ENCODE results near the gene RAMP1. TPM values are rescaled to one million over a fixed set of nuclear protein-coding genes. Genes with fewer than 3 reads are reported as not detected.

Gene RAMP1
- total and polyA plus RNA-seq, 2 donors (not counting 1 experiment from before 2014, with no cell fraction given) = 15.7 TPM; not detected in 1

- POLR2A ChIA-PET = no interaction called here
These were observed 35.9 kb upstream of the RAMP1 start for GRCh38 chr2:237823544-237823943.

DNA sequence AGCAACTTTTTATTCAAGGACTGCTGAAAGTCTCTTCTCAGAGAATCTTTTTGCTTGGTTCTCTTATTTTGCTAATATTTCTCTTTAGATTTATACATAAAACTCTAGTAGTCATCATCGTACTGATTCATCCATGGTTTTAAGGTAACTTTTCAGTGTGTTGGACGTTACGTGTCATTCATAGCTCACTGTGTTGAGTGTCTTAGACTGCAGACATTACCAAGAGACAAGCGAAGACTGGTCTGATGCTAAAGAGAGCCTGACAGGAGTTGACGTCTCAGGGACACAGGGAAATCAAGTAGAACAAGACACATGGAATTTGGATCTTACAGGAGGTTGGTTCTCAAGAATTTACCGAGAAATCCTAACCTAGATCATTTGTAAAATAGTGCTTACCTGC lies 35.3 kb upstream of the RAMP1 start:
- no peak for TF ChIP-seq EZH2 (IDR thresholded peaks at IDR 0.05; ENCODE audit: borderline replicate concordance, insufficient read depth, low read depth, low read length, poor library complexity, severe bottlenecking)
- TF ChIP-seq, protein P1, sequence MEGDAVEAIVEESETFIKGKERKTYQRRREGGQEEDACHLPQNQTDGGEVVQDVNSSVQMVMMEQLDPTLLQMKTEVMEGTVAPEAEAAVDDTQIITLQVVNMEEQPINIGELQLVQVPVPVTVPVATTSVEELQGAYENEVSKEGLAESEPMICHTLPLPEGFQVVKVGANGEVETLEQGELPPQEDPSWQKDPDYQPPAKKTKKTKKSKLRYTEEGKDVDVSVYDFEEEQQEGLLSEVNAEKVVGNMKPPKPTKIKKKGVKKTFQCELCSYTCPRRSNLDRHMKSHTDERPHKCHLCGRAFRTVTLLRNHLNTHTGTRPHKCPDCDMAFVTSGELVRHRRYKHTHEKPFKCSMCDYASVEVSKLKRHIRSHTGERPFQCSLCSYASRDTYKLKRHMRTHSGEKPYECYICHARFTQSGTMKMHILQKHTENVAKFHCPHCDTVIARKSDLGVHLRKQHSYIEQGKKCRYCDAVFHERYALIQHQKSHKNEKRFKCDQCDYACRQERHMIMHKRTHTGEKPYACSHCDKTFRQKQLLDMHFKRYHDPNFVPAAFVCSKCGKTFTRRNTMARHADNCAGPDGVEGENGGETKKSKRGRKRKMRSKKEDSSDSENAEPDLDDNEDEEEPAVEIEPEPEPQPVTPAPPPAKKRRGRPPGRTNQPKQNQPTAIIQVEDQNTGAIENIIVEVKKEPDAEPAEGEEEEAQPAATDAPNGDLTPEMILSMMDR (IDR thresholded peaks at IDR 0.05) = no peak
- Histone ChIP-seq H2AFZ (ENCODE audit: insufficient read depth, low read depth, low read length, poor library complexity, severe bottlenecking) (no peak overlapping the region), H3K9ac (ENCODE audit: low read length) (no peak overlapping the region), H3K9me3 (ENCODE audit: control extremely low read depth in 1 of 3, control insufficient read depth in 2 of 3, insufficient read depth in 1 of 3, low read length in 2 of 3) (no peaks in the 10 kb centered on the region), H3K36me3 (replicated peaks in 1 of 2; ENCODE audit: control extremely low read depth in 1 of 2, control insufficient read depth in 1 of 2, extremely low read depth in 1 of 2, insufficient read depth in 2 of 2, low read length in 1 of 2) (no peaks in the 10 kb centered on the region), H3K4me2 (replicated peaks; ENCODE audit: low read depth, low read length, poor library complexity, severe bottlenecking) (no peak overlapping the region), H3K4me3 (ENCODE audit: control extremely low read depth in 1 of 5, extremely low read depth in 1 of 5, insufficient read depth in 1 of 5, low read depth in 2 of 5, low read length in 4 of 5) (no peak overlapping the region), H4K20me1 (ENCODE audit: control insufficient read depth, insufficient read depth, low read length, poor library complexity, severe bottlenecking) (no peaks in the 10 kb centered on the region), H3K4me1 (ENCODE audit: control insufficient read depth in 2 of 2, insufficient read depth in 2 of 2, low read length in 2 of 2) (no peaks in the 10 kb centered on the region), H3K27me3 (replicated peaks in 1 of 4; ENCODE audit: control extremely low read depth in 1 of 4, control insufficient read depth in 3 of 4, insufficient read depth in 4 of 4, low read length in 3 of 4) (no peaks in the 10 kb centered on the region), H3K79me2 (ENCODE audit: control insufficient read depth, insufficient read depth, low read length) (no peaks in the 10 kb centered on the region), H3K27ac (ENCODE audit: low read length in 2 of 2) (no peak overlapping the region)
- WGBS (ENCODE audit: insufficient coverage) = 100% methylated on average over 2 of the region's 6 CpGs
- no peaks in the 10 kb centered on the region for H3K4me1 Mint-ChIP-seq
- no peak overlapping the region for H3K27ac Mint-ChIP-seq
- no peaks in the 10 kb centered on the region for H3K27me3 Mint-ChIP-seq
- CTCF ChIA-PET = interaction anchor here (0.5 kb wide), 1 partner anchor 160 kb away, joined by 7 read pairs; no protein-coding TSS in a partner anchor
- intact Hi-C loops (cut with micrococcal nuclease) = no loop called here
- DNase-seq (no peak), ATAC-seq (ENCODE audit: low read depth) (no peak)
- H3K9me3 Mint-ChIP-seq (ENCODE audit: insufficient read depth) = no peaks in the 10 kb centered on the region
- POLR2A ChIA-PET = no interaction called here
- H3K4me3 Mint-ChIP-seq = no peak overlapping the region

More at GRCh38 chr2:237823544-237823943, 35.9 kb upstream of the RAMP1 start:
- CTCF ChIA-PET = interaction anchor here (0.5 kb wide), 1 partner anchor 161 kb away, joined by 7 read pairs; no protein-coding TSS in a partner anchor
- TF ChIP-seq, protein P1 (IDR thresholded peaks at IDR 0.05) = no peak
- no peak for TF ChIP-seq EZH2 (IDR thresholded peaks at IDR 0.05; ENCODE audit: borderline replicate concordance, insufficient read depth, low read depth, low read length, poor library complexity, severe bottlenecking)
- H3K27ac Mint-ChIP-seq = no peak overlapping the region
- no CpG with 5 or more reads among the region's 2 CpGs for WGBS (ENCODE audit: insufficient coverage)
- H3K4me3 Mint-ChIP-seq = no peak overlapping the region
- H3K27me3 Mint-ChIP-seq = no peaks in the 10 kb centered on the region
- Histone ChIP-seq H3K9ac (ENCODE audit: low read length) (no peak overlapping the region), H3K4me3 (ENCODE audit: control extremely low read depth in 1 of 5, extremely low read depth in 1 of 5, insufficient read depth in 1 of 5, low read depth in 2 of 5, low read length in 4 of 5) (no peak overlapping the region), H3K27ac (ENCODE audit: low read length in 2 of 2) (no peak overlapping the region), H3K4me2 (replicated peaks; ENCODE audit: low read depth, low read length, poor library complexity, severe bottlenecking) (no peak overlapping the region), H3K4me1 (ENCODE audit: control insufficient read depth in 2 of 2, insufficient read depth in 2 of 2, low read length in 2 of 2) (no peaks in the 10 kb centered on the region), H2AFZ (ENCODE audit: insufficient read depth, low read depth, low read length, poor library complexity, severe bottlenecking) (no peak overlapping the region), H3K36me3 (replicated peaks in 1 of 2; ENCODE audit: control extremely low read depth in 1 of 2, control insufficient read depth in 1 of 2, extremely low read depth in 1 of 2, insufficient read depth in 2 of 2, low read length in 1 of 2) (no peaks in the 10 kb centered on the region), H3K27me3 (replicated peaks in 1 of 4; ENCODE audit: control extremely low read depth in 1 of 4, control insufficient read depth in 3 of 4, insufficient read depth in 4 of 4, low read length in 3 of 4) (no peaks in the 10 kb centered on the region), H3K9me3 (ENCODE audit: control extremely low read depth in 1 of 3, control insufficient read depth in 2 of 3, insufficient read depth in 1 of 3, low read length in 2 of 3) (no peaks in the 10 kb centered on the region), H3K79me2 (ENCODE audit: control insufficient read depth, insufficient read depth, low read length) (no peaks in the 10 kb centered on the region), H4K20me1 (ENCODE audit: control insufficient read depth, insufficient read depth, low read length, poor library complexity, severe bottlenecking) (no peaks in the 10 kb centered on the region)
- DNase-seq (no peak), ATAC-seq (ENCODE audit: low read depth) (no peak)
- H3K4me1 Mint-ChIP-seq = no peaks in the 10 kb centered on the region
- no peaks in the 10 kb centered on the region for H3K9me3 Mint-ChIP-seq (ENCODE audit: insufficient read depth)
- intact Hi-C loops (cut with micrococcal nuclease) = no loop called here

All from B cell (primary cell).